H1 (cell line): ENCODE results near the gene MRPL27. TPM values are rescaled to one million over a fixed set of nuclear protein-coding genes. Genes with fewer than 3 reads are reported as not detected.

Experiments used
- CTCF ChIP-seq, 3 experiments: IDR thresholded peaks; 1 replicate in 2 of 3; 2 replicates in 1 of 3; pipeline versions ENCODE4 v1.5.1 to v1.6.1; 2011; ENCODE audit warnings: low read length in 3 of 3, mild to moderate bottlenecking in 3 of 3, inconsistent platforms in 2 of 3, low read depth in 1 of 3, moderate library complexity in 1 of 3; ENCODE audit not compliant: insufficient read depth in 1 of 3; ENCODE audit errors: control extremely low read depth in 1 of 3
- RBBP5 ChIP-seq: IDR thresholded peaks from 2 replicates; pipeline ENCODE4 v1.7.1; 2012; ENCODE audit warnings: low read depth, mild to moderate bottlenecking, inconsistent platforms, low read length, moderate library complexity, borderline replicate concordance
- SP4 ChIP-seq: IDR thresholded peaks from 2 replicates; pipeline ENCODE4 v1.6.1; 2012; ENCODE audit warnings: low read length, inconsistent platforms
- TCF12 ChIP-seq: IDR thresholded peaks from 2 replicates; pipeline ENCODE4 v1.6.1; 2011; ENCODE audit warnings: low read depth, mild to moderate bottlenecking, low read length
- polyA plus RNA-seq, 7 experiments: library from polyadenylated mRNA; depleted of rRNA in 3 of 7; stranded (reverse) in 5 of 7; unstranded in 2 of 7; fragments of >200 nt in 5 of 7; fragments of 200-250 nt in 2 of 7; gene quantifications; 1 replicate in 5 of 7; 2 replicates in 1 of 7; 4 replicates in 1 of 7; pipeline versions ENCODE4 v1.2.1 to v1.2.3, GENCODE V29; 2011 to 2013; ENCODE audit warnings: missing spikeins in 2 of 7, mixed read lengths in 2 of 7
- total RNA-seq: library from RNA; stranded (reverse); fragmentation: NEBNext Ultra II Directional; extraction: Animal tissue kit (Norgen Biotek cat#: 25700); gene quantifications from 2 replicates; pipeline ENCODE4 v1.2.1, GENCODE V29; 2021

The MRPL27 gene
- total and polyA plus RNA-seq, 2 of the 8 experiments (the other 6 are each of a cell fraction or from before 2014, with no cell fraction given): 75.6 to 135 TPM

GRCh38 chr17:50355336-50355700 lies 17.7 kb downstream of the MRPL27 start (continued):
- TF ChIP-seq TCF12 (no peak), SP4 (no peak), CTCF (IDR thresholded peaks at IDR 0.05; ENCODE audit: control extremely low read depth in 1 of 3, insufficient read depth in 1 of 3, low read depth in 1 of 3, low read length in 3 of 3) (no peak), RBBP5 (no peak)
